HFFc6 (cell line): ENCODE measurements around the gene MRGPRD. TPM values are rescaled to one million over a fixed set of nuclear protein-coding genes. Genes with fewer than 3 reads are reported as not detected.

Experiments used
- DNase-seq: peaks from one replicate; pipeline ENCODE4 v3.0.0-alpha.2; 2018
- H3K27ac Mint-ChIP-seq: 2 replicates; pipeline ENCODE4 v1.8.0; 2020; ENCODE audit warnings: mild to moderate bottlenecking, mixed read lengths
- H3K27me3 Mint-ChIP-seq: 2 replicates; pipeline ENCODE4 v1.8.0; 2021; ENCODE audit warnings: mild to moderate bottlenecking, moderate library complexity, mixed read lengths; ENCODE audit not compliant: insufficient read depth
- H3K36me3 Mint-ChIP-seq: 2 replicates; pipeline ENCODE4 v1.8.0; 2021; ENCODE audit warnings: low read depth, mixed read lengths
- H3K4me1 Mint-ChIP-seq: 2 replicates; pipeline ENCODE4 v1.8.0; 2020; ENCODE audit warnings: low read depth, mixed read lengths
- H3K4me3 Mint-ChIP-seq: 2 replicates; pipeline ENCODE4 v1.8.0; 2020; ENCODE audit warnings: mild to moderate bottlenecking, moderate library complexity, mixed read lengths
- H3K9me3 Mint-ChIP-seq: 2 replicates; pipeline ENCODE4 v1.8.0; 2020; ENCODE audit warnings: mild to moderate bottlenecking, mixed read lengths
- total RNA-seq, 6 experiments: library from RNA; stranded (reverse); fragmentation: NEBNext Ultra II Directional; extraction: Animal tissue kit (Norgen Biotek cat#: 25700); gene quantifications; 2 replicates in 1 of 6; 3 replicates in 5 of 6; pipeline ENCODE4 v1.2.3, GENCODE V29; 2021
- TF ChIP-seq, protein P1 (sequence below): fragments of 200-600 bp; sonication (generic); IDR thresholded peaks from 2 replicates; pipeline ENCODE4 v1.5.0; 2021; ENCODE audit warnings: antibody characterized with exemption, mild to moderate bottlenecking

Gene MRGPRD
- total RNA-seq, 6 experiments from 2014 or later = not detected

- TF ChIP-seq, protein P1, sequence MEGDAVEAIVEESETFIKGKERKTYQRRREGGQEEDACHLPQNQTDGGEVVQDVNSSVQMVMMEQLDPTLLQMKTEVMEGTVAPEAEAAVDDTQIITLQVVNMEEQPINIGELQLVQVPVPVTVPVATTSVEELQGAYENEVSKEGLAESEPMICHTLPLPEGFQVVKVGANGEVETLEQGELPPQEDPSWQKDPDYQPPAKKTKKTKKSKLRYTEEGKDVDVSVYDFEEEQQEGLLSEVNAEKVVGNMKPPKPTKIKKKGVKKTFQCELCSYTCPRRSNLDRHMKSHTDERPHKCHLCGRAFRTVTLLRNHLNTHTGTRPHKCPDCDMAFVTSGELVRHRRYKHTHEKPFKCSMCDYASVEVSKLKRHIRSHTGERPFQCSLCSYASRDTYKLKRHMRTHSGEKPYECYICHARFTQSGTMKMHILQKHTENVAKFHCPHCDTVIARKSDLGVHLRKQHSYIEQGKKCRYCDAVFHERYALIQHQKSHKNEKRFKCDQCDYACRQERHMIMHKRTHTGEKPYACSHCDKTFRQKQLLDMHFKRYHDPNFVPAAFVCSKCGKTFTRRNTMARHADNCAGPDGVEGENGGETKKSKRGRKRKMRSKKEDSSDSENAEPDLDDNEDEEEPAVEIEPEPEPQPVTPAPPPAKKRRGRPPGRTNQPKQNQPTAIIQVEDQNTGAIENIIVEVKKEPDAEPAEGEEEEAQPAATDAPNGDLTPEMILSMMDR = peak; percentile 66
- H3K4me1 Mint-ChIP-seq = peaks cover 26% of the 10 kb centered on the region
- peaks cover 3% of the 10 kb centered on the region for H3K27me3 Mint-ChIP-seq
- H3K9me3 Mint-ChIP-seq = no peaks in the 10 kb centered on the region
- H3K36me3 Mint-ChIP-seq = no peaks in the 10 kb centered on the region
- peak; percentile 16 for DNase-seq
- no peak overlapping the region for H3K4me3 Mint-ChIP-seq
- H3K27ac Mint-ChIP-seq = no peak overlapping the region
Measured at GRCh38 chr11:68950270-68950669, 30.5 kb downstream of the MRGPRD start.

- Mint-ChIP-seq H3K9me3 (no peaks in the 10 kb centered on the region), H3K4me1 (peaks cover 21% of the 10 kb centered on the region), H3K27ac (no peak overlapping the region), H3K4me3 (no peak overlapping the region), H3K27me3 (peaks cover 2% of the 10 kb centered on the region; the same call in 1 of the 2 replicates), H3K36me3 (no peaks in the 10 kb centered on the region)
- no peak for DNase-seq
- TF ChIP-seq, protein P1 = no peak
Measured at GRCh38 chr11:68948935-68949334, 31.9 kb downstream of the MRGPRD start.

DNA sequence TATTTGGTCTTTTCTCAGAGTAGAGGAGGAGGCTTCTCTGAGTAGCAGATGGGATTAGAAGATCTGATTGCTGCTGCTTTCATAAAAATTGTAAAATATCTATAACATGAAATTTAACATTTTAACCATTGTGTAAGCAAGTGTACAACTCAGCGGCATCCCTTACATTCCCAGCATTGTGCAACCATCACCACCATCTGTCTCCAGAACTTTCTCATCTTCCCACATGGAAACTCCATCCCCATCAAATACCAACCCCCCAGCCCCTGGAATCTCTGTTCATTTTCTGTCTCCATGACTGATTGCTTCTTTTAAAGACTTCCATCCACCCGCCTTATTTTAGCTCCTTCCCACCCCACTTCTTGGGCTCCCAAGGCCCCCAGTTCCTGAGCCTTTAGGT lies 32.3 kb downstream of the MRGPRD start:
- H3K27ac Mint-ChIP-seq = no peak overlapping the region
- H3K36me3 Mint-ChIP-seq = no peaks in the 10 kb centered on the region
- no peak overlapping the region for H3K4me3 Mint-ChIP-seq
- TF ChIP-seq, protein P1 = no peak
- peaks cover 2% of the 10 kb centered on the region; the same call in 1 of the 2 replicates for H3K27me3 Mint-ChIP-seq
- H3K4me1 Mint-ChIP-seq = peaks cover 21% of the 10 kb centered on the region
- no peaks in the 10 kb centered on the region for H3K9me3 Mint-ChIP-seq
- DNase-seq = no peak

GRCh38 chr11:68947151-68947550 lies 33.6 kb downstream of the MRGPRD start:
- H3K4me3 Mint-ChIP-seq = no peak overlapping the region
- DNase-seq = no peak
- no peaks in the 10 kb centered on the region for H3K9me3 Mint-ChIP-seq
- peaks cover 2% of the 10 kb centered on the region; the same call in 1 of the 2 replicates for H3K27me3 Mint-ChIP-seq
- peak overlapping the region; percentile 89 for H3K27ac Mint-ChIP-seq
- no peaks in the 10 kb centered on the region for H3K36me3 Mint-ChIP-seq
- H3K4me1 Mint-ChIP-seq = peaks cover 21% of the 10 kb centered on the region
- TF ChIP-seq, protein P1 = no peak

DNA sequence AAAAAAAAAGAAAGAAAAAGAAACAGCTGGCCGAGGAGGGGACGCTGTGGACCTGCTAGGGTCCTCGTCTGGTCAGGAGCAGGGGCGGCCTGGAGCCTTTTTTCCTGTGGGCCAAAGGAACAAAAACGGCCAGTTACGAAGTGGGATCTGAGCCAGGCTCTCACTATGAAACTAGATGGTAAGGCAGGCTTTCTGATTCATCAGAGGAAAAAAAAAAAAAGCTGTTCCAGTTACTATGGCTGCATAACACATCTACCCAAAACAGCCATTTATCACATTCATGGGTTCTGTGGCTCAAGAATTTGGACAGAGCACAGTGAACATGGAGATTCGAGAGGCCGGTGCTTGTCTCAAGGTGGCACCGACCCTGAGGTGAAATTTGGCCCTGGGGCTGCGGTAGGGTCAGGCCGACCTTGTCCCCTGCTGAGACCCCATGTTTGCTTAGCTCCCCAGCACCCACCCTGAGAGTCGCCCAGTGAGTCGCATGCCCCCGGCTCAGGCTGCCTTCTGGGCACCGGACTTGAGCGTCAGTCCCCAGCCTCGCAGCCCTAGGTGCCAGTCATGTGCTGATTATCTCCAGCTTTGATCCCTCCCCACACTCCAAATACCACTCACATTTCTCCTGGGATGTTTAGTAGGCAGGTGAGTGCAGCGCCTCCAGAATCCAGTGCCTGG lies 34.2 kb downstream of the MRGPRD start:
- Mint-ChIP-seq H3K36me3 (no peaks in the 10 kb centered on the region), H3K4me1 (peaks cover 21% of the 10 kb centered on the region), H3K27me3 (peaks cover 2% of the 10 kb centered on the region; the same call in 1 of the 2 replicates), H3K27ac (peak overlapping the region; percentile 89), H3K9me3 (no peaks in the 10 kb centered on the region), H3K4me3 (no peak overlapping the region)
- TF ChIP-seq, protein P1 = no peak
- DNase-seq = peak; percentile 84
